Neural crest cell (in vitro differentiated cells): ENCODE measurements around the gene SVIL. TPM values are rescaled to one million over a fixed set of nuclear protein-coding genes. Genes with fewer than 3 reads are reported as not detected.
"Not testable (repeated sequence)": the region's sequence is repeated elsewhere in the genome, so short reads cannot be mapped to it uniquely, and the experiment has no call there.

ENCODE experiments used
- DNase-seq: peaks from one replicate; pipeline ENCODE4 v3.0.0; 2021; ENCODE audit warnings: low read depth, mixed read lengths, low spot score
- H3K27ac Mint-ChIP-seq: one replicate; pipeline ENCODE4 v1.8.0; 2021; ENCODE audit warnings: mild to moderate bottlenecking, mixed read lengths; ENCODE audit not compliant: unreplicated experiment
- H3K27me3 Mint-ChIP-seq: 2 replicates; pipeline ENCODE4 v1.8.0; 2021; ENCODE audit warnings: low read depth, mild to moderate bottlenecking, mixed read lengths
- H3K36me3 Mint-ChIP-seq: 2 replicates; pipeline ENCODE4 v1.8.0; 2021; ENCODE audit warnings: low read depth, mild to moderate bottlenecking, mixed read lengths
- H3K4me1 Mint-ChIP-seq: 2 replicates; pipeline ENCODE4 v1.8.0; 2021; ENCODE audit warnings: mixed read lengths
- H3K4me3 Mint-ChIP-seq: one replicate; pipeline ENCODE4 v1.8.0; 2021; ENCODE audit warnings: mild to moderate bottlenecking, mixed read lengths
- H3K9me3 Mint-ChIP-seq: 2 replicates; pipeline ENCODE4 v1.8.0; 2021; ENCODE audit warnings: mixed read lengths
- CTCF ChIP-seq: fragments of 200-600 bp; sonication (generic); conservative IDR thresholded peaks from 2 replicates; pipeline ENCODE4 v1.5.0; 2021; ENCODE audit warnings: antibody characterized with exemption, mild to moderate bottlenecking
- total RNA-seq: library from RNA; stranded (reverse); gene quantifications from 2 replicates; pipeline ENCODE4 v1.2.1, GENCODE V29; 2021

SVIL gene
- total RNA-seq, 1 donor from 2014 or later: 57.5 TPM

DNA sequence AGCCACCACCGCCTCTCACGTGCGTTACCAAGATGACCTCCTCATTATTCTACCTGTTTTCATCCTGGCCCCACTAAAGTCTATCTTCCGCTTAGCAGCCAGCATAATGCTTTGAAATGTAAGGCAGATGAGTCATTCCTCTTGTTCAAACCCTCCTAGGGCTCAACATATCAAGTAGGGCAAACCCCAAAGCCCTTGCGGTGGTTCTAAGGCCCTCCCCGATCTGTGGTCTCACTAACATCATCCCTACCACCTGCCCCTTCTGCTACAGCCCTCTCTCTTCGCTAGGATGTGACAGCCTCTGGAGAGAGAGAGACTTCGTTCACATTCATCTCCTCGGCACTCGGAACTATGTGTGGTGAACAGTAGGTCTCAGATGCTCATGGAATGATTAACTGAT is 94.8 kb downstream of the SVIL start:
- peak overlapping the region; percentile 22 for H3K27ac Mint-ChIP-seq

DNA sequence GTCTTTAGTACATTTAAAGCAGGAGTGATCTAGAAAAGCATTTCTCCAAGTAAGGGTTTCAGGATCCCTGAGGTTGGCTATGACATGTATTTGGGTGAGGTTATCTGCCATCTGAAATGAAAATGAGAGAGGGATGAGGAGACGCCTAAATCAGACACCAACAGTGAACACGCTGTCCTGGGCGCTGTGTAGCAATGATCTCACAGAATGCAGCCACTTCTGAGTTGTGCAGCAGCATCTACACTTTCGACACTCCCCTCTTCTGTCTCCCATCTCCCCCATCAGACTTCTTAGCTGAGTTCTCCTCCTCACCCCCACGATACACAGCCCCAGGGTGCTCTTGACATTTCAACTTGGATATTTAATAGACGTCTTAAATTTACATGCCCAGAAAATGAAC is 95.4 kb downstream of the SVIL start:
- no peaks in the 10 kb centered on the region for H3K9me3 Mint-ChIP-seq
- DNase-seq: no peak
- peaks cover 74% of the 10 kb centered on the region for H3K4me1 Mint-ChIP-seq
- no peak for TF ChIP-seq CTCF
- no peaks in the 10 kb centered on the region for H3K27me3 Mint-ChIP-seq
- H3K27ac Mint-ChIP-seq: peak overlapping the region; percentile 4
- H3K36me3 Mint-ChIP-seq: peaks cover 5% of the 10 kb centered on the region
- H3K4me3 Mint-ChIP-seq: no peak overlapping the region

More for the DNA sequence above, 94.8 kb downstream of the SVIL start:
- TF ChIP-seq CTCF: no peak
- H3K27me3 Mint-ChIP-seq: no peaks in the 10 kb centered on the region
- H3K9me3 Mint-ChIP-seq: no peaks in the 10 kb centered on the region
- peaks cover 5% of the 10 kb centered on the region for H3K36me3 Mint-ChIP-seq
- H3K4me3 Mint-ChIP-seq: no peak overlapping the region
- peaks cover 68% of the 10 kb centered on the region for H3K4me1 Mint-ChIP-seq
- DNase-seq: no peak

GRCh38 chr10:29537799-29538198 is 97.0 kb downstream of the SVIL start:
- Mint-ChIP-seq H3K27ac (no peak overlapping the region), H3K4me1 (peaks cover 77% of the 10 kb centered on the region), H3K27me3 (no peaks in the 10 kb centered on the region), H3K9me3 (no peaks in the 10 kb centered on the region), H3K4me3 (no peak overlapping the region), H3K36me3 (peaks cover 11% of the 10 kb centered on the region)
- TF ChIP-seq CTCF: no peak
- DNase-seq: no peak

- Mint-ChIP-seq H3K27ac (peak overlapping the region; percentile 47), H3K4me1 (peaks cover 70% of the 10 kb centered on the region), H3K36me3 (peaks cover 11% of the 10 kb centered on the region)
- H3K9me3 Mint-ChIP-seq, H3K27me3 Mint-ChIP-seq, DNase-seq, H3K4me3 Mint-ChIP-seq: not testable (repeated sequence)
Measured at GRCh38 chr10:29536691-29537090, 98.1 kb downstream of the SVIL start.

DNA sequence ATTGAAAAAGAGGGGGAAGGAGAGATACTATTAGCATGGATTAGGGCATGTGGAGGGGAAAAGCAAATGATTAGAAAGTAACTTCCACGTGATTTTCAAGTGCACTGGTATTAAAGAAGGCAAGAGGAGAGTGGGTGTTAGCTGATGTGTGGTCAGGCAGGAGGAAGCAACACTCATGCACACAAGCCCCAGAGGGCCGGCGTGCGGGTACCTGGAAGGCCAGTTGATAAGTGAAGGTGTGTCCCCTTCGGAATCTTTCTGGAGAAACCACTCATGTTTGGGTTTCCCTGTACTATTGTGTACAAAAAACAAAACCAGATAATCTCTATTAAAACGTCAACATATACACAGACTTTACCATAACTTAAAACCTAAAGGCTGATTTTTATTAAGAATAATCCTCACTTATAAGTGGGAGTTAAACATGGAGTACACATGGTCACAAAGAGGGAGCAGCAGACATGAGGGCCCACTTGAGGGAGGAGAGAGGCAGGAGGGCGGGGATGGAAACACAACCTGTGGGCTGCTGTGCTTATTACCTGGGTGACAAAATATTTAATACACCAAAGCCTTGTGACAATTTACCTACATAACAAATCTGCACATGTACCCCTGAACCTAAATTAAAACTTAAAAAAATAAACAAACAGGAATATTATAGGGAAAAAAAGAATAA is 98.9 kb downstream of the SVIL start:
- peaks cover 11% of the 10 kb centered on the region for H3K36me3 Mint-ChIP-seq
- H3K4me3 Mint-ChIP-seq: peak overlapping the region; percentile 33
- no peak for TF ChIP-seq CTCF
- peak overlapping the region; percentile 65 for H3K27ac Mint-ChIP-seq
- no peaks in the 10 kb centered on the region for H3K27me3 Mint-ChIP-seq
- no peaks in the 10 kb centered on the region for H3K9me3 Mint-ChIP-seq
- peaks cover 69% of the 10 kb centered on the region for H3K4me1 Mint-ChIP-seq
- DNase-seq: no peak

DNA sequence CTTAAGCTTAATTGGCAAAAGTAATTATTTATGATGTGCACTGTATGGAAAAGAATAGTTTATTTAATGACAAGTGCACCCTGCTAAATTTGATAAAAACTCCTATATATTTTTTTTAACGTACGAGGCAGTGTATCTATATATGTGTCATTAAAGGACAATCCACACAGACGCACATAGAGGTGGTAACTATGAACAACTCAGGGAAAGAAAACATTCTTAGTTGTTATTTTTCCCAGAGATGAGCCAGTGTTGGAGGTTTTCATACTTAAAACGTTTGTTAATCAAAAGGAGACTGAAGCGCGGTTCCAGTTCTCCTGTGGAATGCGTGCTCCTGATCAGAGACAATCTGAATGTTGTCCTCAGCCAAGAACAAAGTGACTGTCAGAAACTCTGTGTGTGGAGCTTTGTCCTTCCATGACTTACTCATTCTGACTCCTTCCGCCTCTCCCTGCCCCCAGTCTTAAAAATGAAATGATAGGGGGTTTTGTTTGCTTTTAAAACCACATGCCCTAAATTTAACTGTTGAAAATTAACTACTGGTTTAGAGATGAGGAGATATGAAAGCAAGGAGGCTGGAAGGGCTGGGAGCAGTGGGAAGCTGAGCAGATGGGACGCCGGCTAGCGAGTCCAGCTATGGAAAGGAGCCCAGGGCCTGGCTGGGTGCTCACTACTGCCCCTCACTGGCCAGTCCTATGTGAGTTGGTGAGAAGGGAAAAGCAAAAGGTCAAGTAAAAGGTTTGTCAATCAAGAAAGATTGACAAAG is 99.6 kb downstream of the SVIL start:
- peak; percentile 73 for TF ChIP-seq CTCF
- Mint-ChIP-seq H3K4me1 (peaks cover 69% of the 10 kb centered on the region), H3K27ac (peak overlapping the region; percentile 65)

More for the DNA sequence above, 99.6 kb downstream of the SVIL start:
- peaks cover 9% of the 10 kb centered on the region for H3K36me3 Mint-ChIP-seq
- H3K27me3 Mint-ChIP-seq: no peaks in the 10 kb centered on the region
- no peaks in the 10 kb centered on the region for H3K9me3 Mint-ChIP-seq
- peak; percentile 77 for DNase-seq
- H3K4me3 Mint-ChIP-seq: peak overlapping the region; percentile 33
